Adrenal gland (tissue), 12 donors: ENCODE measurements around the gene ASMTL. TPM values are rescaled to one million over a fixed set of nuclear protein-coding genes. Genes with fewer than 3 reads are reported as not detected.

Experiments used
- DNase-seq, 7 donors: peaks; one replicate each; pipeline ENCODE4 v3.0.0-alpha.2; 2019 to 2020
- H3K27ac ChIP-seq, 5 donors: fragments of 200-600 bp; sonication (generic) in 4 of 5; 1 replicate in 3 of 5; 2 replicates in 2 of 5; pipeline versions ENCODE4 v1.5.1 to v1.8.0; 2016 to 2020; ENCODE audit warnings: mild to moderate bottlenecking in 1 of 5
- H3K27me3 ChIP-seq: fragments of 200-600 bp; 2 replicates; pipeline ENCODE4 v1.8.0; 2021
- H3K36me3 ChIP-seq, 2 donors: fragments of 200-600 bp; replicated peaks in 1 of 2; 1 replicate in 1 of 2; 2 replicates in 1 of 2; pipeline versions ENCODE4 v1.5.1 to v1.8.0; 2018 to 2022
- H3K4me1 ChIP-seq, 2 donors: fragments of 200-600 bp; replicated peaks in 1 of 2; 1 replicate in 1 of 2; 2 replicates in 1 of 2; pipeline versions ENCODE4 v1.5.1 to v1.8.0; 2018 to 2021
- H3K4me3 ChIP-seq, 4 donors: fragments of 200-600 bp; sonication (generic) in 3 of 4; one replicate each; pipeline ENCODE4 v1.5.1; 2016 to 2018
- H3K9me3 ChIP-seq, 3 donors: fragments of 200-600 bp; sonication (generic) in 1 of 3; replicated peaks in 1 of 3; 1 replicate in 2 of 3; 2 replicates in 1 of 3; pipeline versions ENCODE4 v1.5.1 to v1.8.0; 2016 to 2021
- CTCF ChIP-seq, 6 experiments: fragments of 450-650 bp in 4 of 6; fragments of 200-600 bp in 2 of 6; sonication (generic) in 1 of 6; IDR thresholded peaks; 1 replicate in 5 of 6; 2 replicates in 1 of 6; pipeline versions ENCODE4 v1.5.1 to v1.8.0; 2016 to 2021; ENCODE audit warnings: antibody characterized with exemption in 6 of 6, mild to moderate bottlenecking in 2 of 6, moderate library complexity in 1 of 6
- POLR2A ChIP-seq, 2 donors: fragments of 450-650 bp; IDR thresholded peaks; one replicate each; pipeline ENCODE4 v1.6.1; 2017; ENCODE audit warnings: antibody characterized with exemption in 2 of 2, mild to moderate bottlenecking in 2 of 2, moderate library complexity in 1 of 2
- WGBS, 4 donors: extraction: QIAGEN DNeasy Blood & Tissue Kit in 2 of 4; methylation state at CpG; one replicate each; pipeline versions ENCODE4 v1.1.5 to v1.1.7; 2013 to 2017; 5-methylcytosine and 5-hydroxymethylcytosine counted together
- intact Hi-C, 2 donors: fragments of 100-400 bp; cut with DNase I; formaldehyde crosslinking; loops; one replicate each; pipeline versions ENCODE4 v1.14.1 to v1.15.0; 2022 to 2023
- polyA plus RNA-seq, 3 donors: library from polyadenylated mRNA; stranded (reverse); fragments of 200-250 nt in 2 of 3; fragments of 350-450 nt in 1 of 3; fragmentation: Illumina TruSeq in 1 of 3; extraction: RNeasy Lipid Tissue Mini Kit (QIAGEN cat#74804) in 1 of 3; gene quantifications; one replicate each; pipeline ENCODE4 v1.2.3, GENCODE V29; 2013 to 2014
- total RNA-seq, 9 donors: library from RNA; depleted of rRNA in 4 of 9; stranded (reverse); fragments of >200 nt in 4 of 9; fragments of 120-200 nt in 1 of 9; fragmentation: NEBNext Ultra II Directional in 1 of 9; extraction: Animal tissue kit (Norgen Biotek cat#: 25700) in 1 of 9; gene quantifications; one replicate each; pipeline versions ENCODE4 v1.1.0 to v1.2.4, GENCODE V29; 2013 to 2023
- donor health status: healthy with polysubstance abuse.
- donor health status: Bipolar disorder and iron deficiency.
- donor health status: DM: yes; HTN: yes; CAD: no.
- donor health status: DM: no; HTN: no; CAD: no.
- donor health status: DM: no; HTN: no; CAD: no.
- donor health status: DM: yes; HTN: yes; CAD: no.

The ASMTL gene
- total and polyA plus RNA-seq, 12 donors, result 7.9 to 35.5 (median 30.9) TPM

DNA sequence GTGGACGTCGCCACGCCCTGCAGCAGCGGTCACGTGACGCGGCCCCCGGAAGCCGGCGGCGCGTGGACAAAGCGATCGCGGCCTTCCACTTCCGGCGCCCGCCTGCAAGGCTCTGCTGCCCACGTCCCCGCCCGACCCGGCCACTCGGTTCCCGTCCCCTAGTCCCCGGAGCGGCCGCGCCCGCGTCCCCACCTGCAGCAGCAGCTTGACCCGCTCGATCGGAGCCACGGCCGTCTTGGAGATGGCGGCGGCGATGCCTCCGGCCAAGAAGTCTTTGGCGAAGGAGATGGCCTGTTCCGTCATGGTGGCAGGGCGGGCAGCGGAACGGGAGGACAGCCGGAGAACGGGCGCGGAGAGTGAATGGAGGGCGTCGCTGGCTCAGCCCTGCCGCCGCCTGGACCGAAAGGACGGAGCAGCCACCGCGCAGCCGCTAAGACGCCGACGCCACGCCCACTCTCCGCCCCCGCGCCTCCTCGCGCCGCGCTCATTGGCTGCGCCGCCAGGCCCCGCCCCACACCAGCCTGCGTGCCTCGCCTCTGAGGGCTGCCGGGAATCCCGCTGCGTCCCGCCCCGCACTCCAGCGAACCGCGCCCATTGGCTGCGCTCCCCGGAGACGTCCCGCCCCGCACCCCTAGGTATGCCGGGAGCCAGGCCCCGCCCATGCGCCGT, 60.9 kb downstream of the ASMTL start, which contains the start of gene SLC25A6:
Gene SLC25A6 (minus strand): TSS at position 407 of the 669 bp plus-strand sequence. CDS start 104 bp downstream, at position 303.
- peak; percentile 98 to 99 (median 99) for DNase-seq
- intact Hi-C loops, result loop anchor here (10.0 kb wide), 2 partner anchors 53 to 67 kb away; no protein-coding TSS in a partner anchor
- peak within 1 kb of the TSS; percentile 98 to 100 (median 99) for H3K27ac ChIP-seq
- peaks cover 14 to 16% of the 10 kb centered on the region in 2 donors for H3K4me1 ChIP-seq
- WGBS, 4 donors, result 0% methylated on average over 10 to 90 of the region's 90 CpGs
- peak; percentile 87 to 90 for TF ChIP-seq POLR2A (IDR thresholded peaks at IDR 0.05)
- peak in 3 of 6 experiments; percentile 9 to 54 (median 37) for TF ChIP-seq CTCF (IDR thresholded peaks at IDR 0.05)
- no peaks in the 10 kb centered on the region for H3K27me3 ChIP-seq
- peaks cover 0 to 41% of the 10 kb centered on the region in 2 donors for H3K36me3 ChIP-seq
- H3K4me3 ChIP-seq, result peak within 1 kb of the TSS; percentile 59 to 99 (median 80)
- no peaks in the 10 kb centered on the region for H3K9me3 ChIP-seq

DNA sequence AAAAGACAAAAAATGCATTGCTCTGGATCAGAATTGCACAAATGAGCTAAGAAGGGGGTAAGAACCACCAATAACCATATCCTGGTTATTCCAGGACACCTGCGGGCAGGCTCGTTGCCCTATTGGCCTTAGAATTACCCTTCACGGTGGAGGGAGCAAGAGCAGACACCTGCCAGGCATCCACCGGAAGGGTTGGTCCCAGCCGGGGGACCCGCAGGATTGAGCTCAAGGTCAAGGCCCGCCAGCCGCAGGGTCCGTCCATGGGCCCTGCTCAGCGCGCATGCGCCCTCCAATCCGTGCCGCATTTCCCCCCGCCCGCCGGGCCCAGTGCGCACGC, 61.4 kb downstream of the ASMTL start:
- 0 to 4% (median 0%) methylated on average over 2 to 19 of the region's 19 CpGs for WGBS, 4 donors
- DNase-seq, result peak in 5 of 7 donors; percentile 88 to 96 (median 94)

DNA sequence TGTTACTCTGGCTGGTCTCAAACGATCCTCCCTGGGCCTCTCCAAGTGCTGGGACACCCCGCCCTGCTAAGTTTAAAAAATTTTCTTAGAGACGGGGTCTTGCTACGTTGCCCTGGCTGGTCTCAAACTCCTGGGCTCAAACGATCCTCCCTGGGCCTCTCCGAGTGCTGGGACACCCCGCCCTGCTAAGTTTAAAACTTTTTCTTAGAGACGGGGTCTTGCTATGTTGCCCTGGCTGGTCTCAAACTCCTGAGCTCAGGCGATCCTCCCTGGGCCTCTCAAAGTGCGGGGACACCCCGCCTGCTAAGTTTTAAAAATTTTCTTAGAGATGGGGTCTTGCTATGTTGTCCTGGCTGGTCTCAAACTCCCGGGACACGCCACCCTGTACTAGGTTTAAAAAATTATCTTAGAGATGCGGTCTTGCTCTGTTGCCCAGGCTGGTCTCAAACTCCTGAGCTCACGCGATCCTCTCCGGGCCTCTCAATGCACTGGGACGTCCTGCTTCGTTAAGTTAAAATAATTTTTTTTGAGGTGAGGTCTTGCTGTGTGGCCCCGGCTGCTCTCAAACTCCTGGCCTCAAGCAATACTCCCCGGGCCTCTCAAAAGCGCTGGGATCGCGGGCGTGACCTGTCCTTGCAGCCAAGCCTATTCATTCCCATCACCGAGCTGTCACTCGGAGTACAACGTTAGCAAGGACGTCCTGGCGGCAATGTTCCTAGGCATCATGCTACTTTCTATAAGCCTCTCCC, 61.9 kb downstream of the ASMTL start:
- TF ChIP-seq POLR2A (IDR thresholded peaks at IDR 0.05) (no peak), CTCF (IDR thresholded peaks at IDR 0.05) (no peak)
- Histone ChIP-seq H3K27me3 (no peaks in the 10 kb centered on the region), H3K27ac (peak overlapping the region; percentile 98 to 100 (median 99)), H3K4me3 (peak overlapping the region in 3 of 4 donors; percentile 59 to 99 (median 86)), H3K36me3 (peaks cover 0 to 51% of the 10 kb centered on the region in 2 donors), H3K4me1 (peaks cover 14 to 16% of the 10 kb centered on the region in 2 donors), H3K9me3 (no peaks in the 10 kb centered on the region)
- WGBS, 4 donors, result 41 to 65% (median 45%) methylated on average over 21 to 30 of the region's 30 CpGs
- DNase-seq, result peak in 6 of 7 donors; percentile 43 to 75 (median 62)
- intact Hi-C loops, result loop anchor here (10.0 kb wide), 2 partner anchors 54 to 66 kb away; no protein-coding TSS in a partner anchor

More for the DNA sequence above, 61.4 kb downstream of the ASMTL start:
- intact Hi-C loops, result loop anchor here (10.0 kb wide), 2 partner anchors 53 to 67 kb away; no protein-coding TSS in a partner anchor
- TF ChIP-seq CTCF (IDR thresholded peaks at IDR 0.05), result no peak
- no peak for TF ChIP-seq POLR2A (IDR thresholded peaks at IDR 0.05)
- Histone ChIP-seq H3K36me3 (peaks cover 0 to 46% of the 10 kb centered on the region in 2 donors), H3K9me3 (no peaks in the 10 kb centered on the region), H3K27ac (peak overlapping the region; percentile 98 to 100 (median 99)), H3K4me1 (peaks cover 14 to 16% of the 10 kb centered on the region in 2 donors), H3K4me3 (peak overlapping the region in 3 of 4 donors; percentile 59 to 99 (median 86)), H3K27me3 (no peaks in the 10 kb centered on the region)

- no peak overlapping the region for H3K27ac ChIP-seq
- intact Hi-C loops, result loop anchor here (10.0 kb wide), 2 partner anchors 55 to 65 kb away; no protein-coding TSS in a partner anchor
- no peaks in the 10 kb centered on the region for H3K9me3 ChIP-seq
- TF ChIP-seq CTCF (IDR thresholded peaks at IDR 0.05) (no peak), POLR2A (IDR thresholded peaks at IDR 0.05) (no peak)
- peaks cover 14 to 16% of the 10 kb centered on the region in 2 donors for H3K4me1 ChIP-seq
- no peaks in the 10 kb centered on the region for H3K27me3 ChIP-seq
- H3K4me3 ChIP-seq, result no peak overlapping the region
- peaks cover 0 to 60% of the 10 kb centered on the region in 2 donors for H3K36me3 ChIP-seq
- DNase-seq, result peak in 4 of 7 donors; percentile 11 to 53 (median 16)
- WGBS, 4 donors, result 79 to 88% (median 85%) methylated on average over 10 of the region's 10 CpGs
Measured at GRCh38 chrX:1389993-1390285, 62.8 kb downstream of the ASMTL start.
